GM23338 (cell line): ENCODE results near the gene NCOA6. TPM values are rescaled to one million over a fixed set of nuclear protein-coding genes. Genes with fewer than 3 reads are reported as not detected.

ENCODE experiments used
- ATAC-seq: fragments of 200-7000 bp; cut with Tn5 transposase; 3 replicates; pipeline ENCODE4 v1.9.1; 2020
- DNase-seq: peaks from one replicate; pipeline ENCODE4 v3.0.0-alpha.2; 2015; ENCODE audit warnings: low spot score
- H2AFZ ChIP-seq: fragments of 200-600 bp; sonication (generic); 2 replicates; pipeline ENCODE4 v1.8.0; 2016; ENCODE audit warnings: antibody characterized with exemption, mild to moderate bottlenecking, moderate library complexity
- H3F3A ChIP-seq: fragments of 200-600 bp; sonication (generic); replicated peaks from 2 replicates; pipeline ENCODE4 v1.8.0; 2017; ENCODE audit warnings: antibody characterized with exemption, mixed run types, low read depth
- H3K27ac ChIP-seq: fragments of 200-600 bp; sonication (generic); 2 replicates; pipeline ENCODE4 v1.6.1; 2016; ENCODE audit warnings: low read depth
- H3K27me3 ChIP-seq: fragments of 200-600 bp; sonication (generic); 2 replicates; pipeline ENCODE4 v1.8.0; 2016; ENCODE audit warnings: mild to moderate bottlenecking, mixed run types, moderate library complexity; ENCODE audit not compliant: insufficient read depth
- H3K36me3 ChIP-seq: fragments of 200-600 bp; sonication (generic); 2 replicates; pipeline ENCODE4 v1.8.0; 2016; ENCODE audit warnings: mild to moderate bottlenecking; ENCODE audit not compliant: insufficient read depth
- H3K4me1 ChIP-seq: fragments of 200-600 bp; sonication (generic); 2 replicates; pipeline ENCODE4 v1.8.0; 2016; ENCODE audit warnings: mild to moderate bottlenecking, moderate library complexity; ENCODE audit not compliant: insufficient read depth
- H3K4me2 ChIP-seq: fragments of 200-600 bp; sonication (generic); 2 replicates; pipeline ENCODE4 v1.7.1; 2017; ENCODE audit warnings: mixed run types
- H3K4me3 ChIP-seq: fragments of 200-600 bp; sonication (generic); 2 replicates; pipeline ENCODE4 v1.6.1; 2016; ENCODE audit warnings: mixed run types
- H3K79me2 ChIP-seq: fragments of 200-600 bp; sonication (generic); replicated peaks from 2 replicates; pipeline ENCODE4 v1.8.0; 2017; ENCODE audit warnings: mild to moderate bottlenecking; ENCODE audit not compliant: insufficient read depth
- H3K9me2 ChIP-seq: fragments of 200-600 bp; sonication (generic); 2 replicates; pipeline ENCODE4 v1.8.0; 2017; ENCODE audit not compliant: insufficient read depth
- H4K20me1 ChIP-seq: fragments of 200-600 bp; sonication (generic); replicated peaks from 2 replicates; pipeline ENCODE4 v1.8.0; 2017; ENCODE audit warnings: mild to moderate bottlenecking; ENCODE audit not compliant: insufficient read depth
- H3K27ac Mint-ChIP-seq: 2 replicates; pipeline ENCODE4 v1.8.0; 2020; ENCODE audit warnings: inconsistent platforms, mild to moderate bottlenecking, moderate library complexity, mixed read lengths
- H3K27me3 Mint-ChIP-seq: 3 replicates; pipeline ENCODE4 v1.8.0; 2022; ENCODE audit warnings: low read depth, mild to moderate bottlenecking, moderate library complexity, mixed read lengths, inconsistent platforms; ENCODE audit not compliant: insufficient read depth, poor library complexity
- H3K36me3 Mint-ChIP-seq: 3 replicates; pipeline ENCODE4 v1.8.0; 2021; ENCODE audit warnings: low read depth, mild to moderate bottlenecking, inconsistent platforms, moderate library complexity, mixed read lengths
- H3K4me1 Mint-ChIP-seq: 3 replicates; pipeline ENCODE4 v1.8.0; 2020; ENCODE audit warnings: mild to moderate bottlenecking, inconsistent platforms, mixed read lengths
- H3K4me3 Mint-ChIP-seq: 3 replicates; pipeline ENCODE4 v1.8.0; 2021; ENCODE audit warnings: moderate library complexity, mild to moderate bottlenecking, inconsistent platforms, mixed read lengths
- H3K9me3 Mint-ChIP-seq: 3 replicates; pipeline ENCODE4 v1.8.0; 2020; ENCODE audit warnings: moderate library complexity, mild to moderate bottlenecking, inconsistent platforms, mixed read lengths
- CREB1 ChIP-seq: fragments of 250-450 bp; sonication (Bioruptor Pico); IDR thresholded peaks from 2 replicates; pipeline ENCODE4 v1.5.0; 2020; ENCODE audit warnings: low read depth, mild to moderate bottlenecking, moderate library complexity
- CTCF ChIP-seq, 2 experiments: fragments of 200-600 bp in 1 of 2; sonication (generic) in 1 of 2; conservative IDR thresholded peaks; 2 replicates each; pipeline versions ENCODE4 v1.5.1 to v1.6.1; 2016 to 2017; ENCODE audit warnings: antibody characterized with exemption in 2 of 2, low read depth in 2 of 2, mild to moderate bottlenecking in 2 of 2, moderate library complexity in 1 of 2
- EZH2 ChIP-seq: fragments of 200-600 bp; sonication (generic); IDR thresholded peaks from one replicate; pipeline ENCODE4 v1.8.0; 2017; ENCODE audit warnings: antibody characterized with exemption, mild to moderate bottlenecking, low read depth; ENCODE audit not compliant: unreplicated experiment
- EZH2phosphoT487 ChIP-seq: fragments of 200-600 bp; sonication (generic); IDR thresholded peaks from one replicate; pipeline ENCODE4 v1.8.1; 2018; ENCODE audit warnings: antibody characterized with exemption; ENCODE audit not compliant: unreplicated experiment
- JUNB ChIP-seq: IDR thresholded peaks from one replicate; pipeline ENCODE4 v1.6.1; 2016; ENCODE audit warnings: antibody characterized with exemption; ENCODE audit not compliant: unreplicated experiment
- POLR2AphosphoS5 ChIP-seq: IDR thresholded peaks from 2 replicates; pipeline ENCODE4 v1.6.1; 2016; ENCODE audit warnings: antibody characterized with exemption, low read depth
- REST ChIP-seq: IDR thresholded peaks from one replicate; pipeline ENCODE4 v1.6.1; 2018; ENCODE audit warnings: antibody characterized with exemption; ENCODE audit not compliant: unreplicated experiment
- STAT1 ChIP-seq: IDR thresholded peaks from one replicate; pipeline ENCODE4 v1.6.1; 2016; ENCODE audit warnings: antibody characterized with exemption; ENCODE audit not compliant: unreplicated experiment
- ZNF114 ChIP-seq: fragments of 250-450 bp; sonication (Bioruptor Pico); IDR thresholded peaks from 2 replicates; pipeline ENCODE4 v1.5.0; 2020; ENCODE audit warnings: mild to moderate bottlenecking, moderate library complexity
- ZNF462 ChIP-seq: fragments of 250-450 bp; sonication (Bioruptor Pico); IDR thresholded peaks from 2 replicates; pipeline ENCODE4 v1.5.0; 2020; ENCODE audit warnings: mild to moderate bottlenecking, moderate library complexity
- polyA plus RNA-seq: library from polyadenylated mRNA; unstranded; fragments of >200 nt; fragmentation: Nextera tagmentation; extraction: Ambion mirVana; gene quantifications from 2 replicates; pipeline ENCODE4 v1.2.1, GENCODE V29; 2016
- total RNA-seq: library from RNA; depleted of rRNA; stranded (reverse); fragments of >200 nt; shearing (Covaris generic); gene quantifications from 2 replicates; pipeline ENCODE4 v1.2.3, GENCODE V29; 2014

Gene NCOA6
- total and polyA plus RNA-seq, 2 experiments from 2014 or later = 10.6 to 17.4 TPM

GRCh38 chr20:34711813-34712430 is 113.5 kb downstream of the NCOA6 start:
- TF ChIP-seq STAT1 = no peak
- TF ChIP-seq JUNB = no peak
- no peak for TF ChIP-seq EZH2phosphoT487
- TF ChIP-seq CTCF (conservative IDR thresholded peaks at IDR 0.05; ENCODE audit: low read depth in 2 of 2) = no peak
- no peak for TF ChIP-seq ZNF462 (CRISPR knock-in tag)
- TF ChIP-seq ZNF114 = no peak
- TF ChIP-seq CREB1 = no peak
- TF ChIP-seq EZH2 = no peak
- TF ChIP-seq REST = no peak
- no peak for TF ChIP-seq POLR2AphosphoS5
- Mint-ChIP-seq H3K27ac (no peak overlapping the region), H3K4me1 (peaks cover 10% of the 10 kb centered on the region; the same call in 2 of the 3 replicates), H3K36me3 (no peaks in the 10 kb centered on the region), H3K4me3 (no peak overlapping the region), H3K27me3 (peaks cover 33% of the 10 kb centered on the region), H3K9me3 (no peaks in the 10 kb centered on the region; the same call in 2 of the 3 replicates)
- H3K36me3 ChIP-seq = no peaks in the 10 kb centered on the region
- peaks cover 25% of the 10 kb centered on the region for H3K27me3 ChIP-seq
- H3K27ac ChIP-seq = no peak overlapping the region
- H3K79me2 ChIP-seq = no peaks in the 10 kb centered on the region
- no peaks in the 10 kb centered on the region for H4K20me1 ChIP-seq
- ATAC-seq (no peak), DNase-seq (no peak)
- no peak overlapping the region for H2AFZ ChIP-seq
- H3K4me3 ChIP-seq = no peak overlapping the region
- no peaks in the 10 kb centered on the region for H3K9me2 ChIP-seq
- no peak overlapping the region for H3K4me2 ChIP-seq
- 0 out of 2 replicates have a peak, but pooled peaks cover 3% of the 10 kb centered on the region for H3F3A ChIP-seq
- H3K4me1 ChIP-seq = peaks cover 9% of the 10 kb centered on the region; the same call in 1 of the 2 replicates
